Hepatocyte (in vitro differentiated cells): ENCODE data around the gene JRKL. TPM values are rescaled to one million over a fixed set of nuclear protein-coding genes. Genes with fewer than 3 reads are reported as not detected.
"Not testable (repeated sequence)": the region's sequence is repeated elsewhere in the genome, so short reads cannot be mapped to it uniquely, and the experiment has no call there.

ENCODE experiments used
- DNase-seq: peaks from one replicate; pipeline ENCODE4 v3.0.0-alpha.2; 2016; ENCODE audit warnings: low spot score
- H2AFZ ChIP-seq: fragments of 200-600 bp; sonication (generic); 2 replicates; pipeline ENCODE4 v1.6.0; 2016; ENCODE audit warnings: antibody characterized with exemption, mild to moderate bottlenecking
- H3K27ac ChIP-seq: fragments of 200-600 bp; sonication (generic); 2 replicates; pipeline ENCODE4 v1.5.1; 2016; ENCODE audit warnings: mild to moderate bottlenecking
- H3K27me3 ChIP-seq: fragments of 200-600 bp; sonication (generic); 2 replicates; pipeline ENCODE4 v1.6.1; 2016
- H3K36me3 ChIP-seq: fragments of 200-600 bp; sonication (generic); replicated peaks from 2 replicates; pipeline ENCODE4 v1.5.1; 2016; ENCODE audit warnings: low read depth; ENCODE audit not compliant: insufficient read depth
- H3K4me1 ChIP-seq: fragments of 200-600 bp; sonication (generic); 2 replicates; pipeline ENCODE4 v1.5.1; 2016; ENCODE audit warnings: mild to moderate bottlenecking, moderate library complexity; ENCODE audit not compliant: insufficient read depth
- H3K4me2 ChIP-seq: fragments of 200-600 bp; sonication (generic); 2 replicates; pipeline ENCODE4 v1.6.0; 2016
- H3K4me3 ChIP-seq: fragments of 200-600 bp; sonication (generic); 2 replicates; pipeline ENCODE4 v1.5.1; 2016; ENCODE audit warnings: mild to moderate bottlenecking
- H3K79me2 ChIP-seq: fragments of 200-600 bp; sonication (generic); 2 replicates; pipeline ENCODE4 v1.6.0; 2017; ENCODE audit warnings: mild to moderate bottlenecking
- H3K9me2 ChIP-seq: fragments of 200-600 bp; sonication (generic); replicated peaks from 2 replicates; pipeline ENCODE4 v1.6.0; 2017; ENCODE audit warnings: mild to moderate bottlenecking; ENCODE audit not compliant: insufficient read depth
- H3K9me3 ChIP-seq: fragments of 200-600 bp; sonication (generic); 2 replicates; pipeline ENCODE4 v1.5.1; 2016; ENCODE audit warnings: low read depth, mild to moderate bottlenecking
- H4K20me1 ChIP-seq: fragments of 200-600 bp; sonication (generic); 2 replicates; pipeline ENCODE4 v1.6.0; 2016; ENCODE audit warnings: mild to moderate bottlenecking; ENCODE audit not compliant: insufficient read depth, poor library complexity, severe bottlenecking
- EZH2 ChIP-seq: fragments of 200-600 bp; sonication (generic); IDR thresholded peaks from 2 replicates; pipeline ENCODE4 v1.6.1; 2016; ENCODE audit warnings: antibody characterized with exemption, mild to moderate bottlenecking, borderline replicate concordance
- EZH2phosphoT487 ChIP-seq: fragments of 200-600 bp; sonication (generic); IDR thresholded peaks from one replicate; pipeline ENCODE4 v1.6.1; 2018; ENCODE audit warnings: antibody characterized with exemption, mild to moderate bottlenecking, low read depth, moderate library complexity; ENCODE audit not compliant: unreplicated experiment, severe bottlenecking
- WGBS: methylation state at CpG from one replicate; pipeline ENCODE4 v1.1.6; 2016; ENCODE audit warnings: low lambda C conversion rate; ENCODE audit errors: missing lambda C conversion rate; 5-methylcytosine and 5-hydroxymethylcytosine counted together
- polyA plus RNA-seq: library from polyadenylated mRNA; unstranded; fragments of >200 nt; fragmentation: Nextera tagmentation; extraction: Ambion mirVana; gene quantifications from 2 replicates; pipeline ENCODE4 v1.2.1, GENCODE V29; 2016
- total RNA-seq: library from RNA; depleted of rRNA; stranded (reverse); fragments of >200 nt; gene quantifications from 2 replicates; pipeline ENCODE4 v1.2.3, GENCODE V29; 2014
- TF ChIP-seq, protein P1 (sequence below): fragments of 200-600 bp; sonication (generic); IDR thresholded peaks from 2 replicates; pipeline ENCODE4 v1.5.1; 2016; ENCODE audit warnings: antibody characterized with exemption, mild to moderate bottlenecking; ENCODE audit not compliant: poor library complexity

JRKL gene
- total and polyA plus RNA-seq, 2 experiments from 2014 or later = 5.4 to 9.5 TPM

DNA sequence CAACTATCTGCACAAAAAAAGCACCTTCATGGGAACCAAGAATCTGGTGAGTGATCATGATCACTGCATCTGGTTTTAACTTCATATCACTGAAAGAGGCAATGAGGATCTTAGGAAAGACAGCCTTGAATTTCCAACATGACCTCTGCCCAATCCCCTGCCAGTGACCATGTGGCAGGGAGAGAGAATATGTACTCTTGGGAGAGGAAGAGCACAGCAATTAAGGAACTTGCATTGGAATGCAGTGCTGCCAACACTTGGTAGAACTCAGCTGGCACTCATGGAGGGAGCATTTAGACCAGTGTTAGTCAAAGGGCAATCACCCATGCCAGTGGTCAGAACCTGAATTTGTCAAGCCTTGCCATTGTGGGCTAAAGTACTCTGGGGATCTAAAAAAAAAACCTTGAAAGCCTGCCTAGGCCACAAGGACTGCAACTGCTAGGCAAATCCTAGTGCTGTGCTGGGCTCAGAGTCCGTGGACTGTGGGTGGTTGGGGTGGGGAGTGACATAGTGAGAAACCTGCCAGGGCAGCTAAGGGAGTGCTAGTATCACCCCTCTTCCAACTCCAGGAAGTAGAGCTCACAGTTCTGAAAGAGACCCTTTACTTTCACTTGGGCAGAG lies 23.1 kb downstream of the JRKL start:
- Histone ChIP-seq H3K79me2 (no peaks in the 10 kb centered on the region), H3K4me2 (no peak overlapping the region), H3K27me3 (no peaks in the 10 kb centered on the region), H4K20me1 (no peaks in the 10 kb centered on the region), H3K9me3 (no peaks in the 10 kb centered on the region), H3K27ac (no peak overlapping the region), H3K4me1 (no peaks in the 10 kb centered on the region), H3K9me2 (no peaks in the 10 kb centered on the region), H3K4me3 (no peak overlapping the region), H2AFZ (no peak overlapping the region), H3K36me3 (no peaks in the 10 kb centered on the region)
- no peak for DNase-seq
- TF ChIP-seq EZH2phosphoT487 (no peak), EZH2 (no peak)
- TF ChIP-seq, protein P1, sequence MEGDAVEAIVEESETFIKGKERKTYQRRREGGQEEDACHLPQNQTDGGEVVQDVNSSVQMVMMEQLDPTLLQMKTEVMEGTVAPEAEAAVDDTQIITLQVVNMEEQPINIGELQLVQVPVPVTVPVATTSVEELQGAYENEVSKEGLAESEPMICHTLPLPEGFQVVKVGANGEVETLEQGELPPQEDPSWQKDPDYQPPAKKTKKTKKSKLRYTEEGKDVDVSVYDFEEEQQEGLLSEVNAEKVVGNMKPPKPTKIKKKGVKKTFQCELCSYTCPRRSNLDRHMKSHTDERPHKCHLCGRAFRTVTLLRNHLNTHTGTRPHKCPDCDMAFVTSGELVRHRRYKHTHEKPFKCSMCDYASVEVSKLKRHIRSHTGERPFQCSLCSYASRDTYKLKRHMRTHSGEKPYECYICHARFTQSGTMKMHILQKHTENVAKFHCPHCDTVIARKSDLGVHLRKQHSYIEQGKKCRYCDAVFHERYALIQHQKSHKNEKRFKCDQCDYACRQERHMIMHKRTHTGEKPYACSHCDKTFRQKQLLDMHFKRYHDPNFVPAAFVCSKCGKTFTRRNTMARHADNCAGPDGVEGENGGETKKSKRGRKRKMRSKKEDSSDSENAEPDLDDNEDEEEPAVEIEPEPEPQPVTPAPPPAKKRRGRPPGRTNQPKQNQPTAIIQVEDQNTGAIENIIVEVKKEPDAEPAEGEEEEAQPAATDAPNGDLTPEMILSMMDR = no peak
- 95% methylated on average over 1 of the region's 1 CpG for WGBS

DNA sequence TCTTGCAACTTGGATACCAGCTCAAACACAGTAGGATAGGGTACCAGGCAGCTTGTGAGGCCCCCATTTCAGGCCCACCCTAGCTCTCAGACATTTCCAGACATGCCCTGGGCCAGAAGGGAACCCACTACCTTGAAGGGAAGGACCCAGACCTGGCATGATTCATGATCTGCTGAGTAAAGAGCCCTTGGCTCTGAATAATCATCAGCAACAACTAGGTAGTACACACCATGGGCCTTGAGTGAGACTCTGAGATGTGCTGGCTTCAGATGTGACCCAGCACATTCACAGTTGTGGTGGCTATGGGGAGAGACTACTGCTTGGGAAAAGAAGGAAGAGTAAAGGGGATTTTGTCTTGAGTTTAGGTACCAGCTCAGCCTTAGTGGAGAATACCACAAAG lies 23.6 kb downstream of the JRKL start:
- no peak overlapping the region for H2AFZ ChIP-seq
- no peaks in the 10 kb centered on the region for H3K4me1 ChIP-seq
- no peak for TF ChIP-seq EZH2phosphoT487
- TF ChIP-seq, protein P1 = no peak
- no peak for TF ChIP-seq EZH2
- H3K9me3 ChIP-seq = no peaks in the 10 kb centered on the region
- no peaks in the 10 kb centered on the region for H3K36me3 ChIP-seq
- H3K4me2 ChIP-seq = no peak overlapping the region
- no peak overlapping the region for H3K4me3 ChIP-seq
- no peak for DNase-seq
- no peak overlapping the region for H3K27ac ChIP-seq
- no peaks in the 10 kb centered on the region for H3K27me3 ChIP-seq
- H3K9me2 ChIP-seq = no peaks in the 10 kb centered on the region
- H3K79me2 ChIP-seq = no peaks in the 10 kb centered on the region
- H4K20me1 ChIP-seq = no peaks in the 10 kb centered on the region

DNA sequence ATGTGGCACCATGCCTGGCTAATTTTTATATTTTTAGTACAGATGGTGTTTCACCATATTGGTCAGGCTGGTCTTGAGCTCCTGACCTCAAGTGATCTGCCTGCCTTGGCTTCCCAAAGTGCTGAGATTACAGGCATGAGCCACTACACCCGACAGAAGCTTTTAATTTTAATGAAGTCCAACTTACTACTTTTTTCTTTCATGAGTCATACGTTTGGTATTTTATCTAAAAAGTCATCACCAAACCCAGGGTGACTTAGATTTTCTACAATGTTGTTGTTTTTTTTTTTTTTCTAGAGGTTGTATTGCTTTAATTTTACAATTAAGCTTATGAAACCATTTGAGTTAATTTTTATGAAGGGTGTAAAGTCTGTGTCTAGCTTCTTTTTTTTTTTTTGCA lies 34.9 kb downstream of the JRKL start:
- Histone ChIP-seq H3K4me2 (no peak overlapping the region), H3K9me2 (no peaks in the 10 kb centered on the region)
- 43% methylated on average over 2 of the region's 2 CpGs for WGBS

DNA sequence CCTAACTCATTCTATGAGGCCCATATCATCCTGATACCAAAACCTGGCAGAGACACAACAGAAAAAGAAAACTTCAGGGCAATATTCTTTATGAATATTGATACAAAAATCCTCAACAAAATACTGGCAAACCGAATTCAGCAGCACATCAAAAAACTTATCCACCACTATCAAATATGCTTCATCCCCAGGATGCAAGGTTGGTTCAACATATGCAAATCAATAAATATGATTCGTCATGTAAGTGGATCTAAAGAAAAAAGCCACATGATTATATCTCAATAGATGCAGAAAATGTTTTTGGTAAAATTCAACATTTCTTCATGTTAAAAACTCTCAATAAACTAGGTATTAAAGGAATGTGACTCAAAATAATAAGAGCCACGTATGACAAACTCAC lies 40.9 kb downstream of the JRKL start:
- H2AFZ ChIP-seq = no peak overlapping the region
- H3K4me2 ChIP-seq = no peak overlapping the region
- 92% methylated on average over 3 of the region's 3 CpGs for WGBS
- H3K4me3 ChIP-seq = no peak overlapping the region
- no peak overlapping the region for H3K27ac ChIP-seq
- no peaks in the 10 kb centered on the region for H3K9me3 ChIP-seq
- H3K4me1 ChIP-seq = no peaks in the 10 kb centered on the region
- no peaks in the 10 kb centered on the region for H3K27me3 ChIP-seq
- no peaks in the 10 kb centered on the region for H3K79me2 ChIP-seq
- TF ChIP-seq EZH2phosphoT487 (no peak), EZH2 (no peak)
- TF ChIP-seq, protein P1 = no peak
- H3K36me3 ChIP-seq = no peaks in the 10 kb centered on the region
- no peaks in the 10 kb centered on the region for H4K20me1 ChIP-seq
- H3K9me2 ChIP-seq = no peaks in the 10 kb centered on the region
- DNase-seq = no peak

More for the DNA sequence above, 34.9 kb downstream of the JRKL start:
- Histone ChIP-seq H3K27ac (no peak overlapping the region), H4K20me1 (no peaks in the 10 kb centered on the region), H3K9me3 (no peaks in the 10 kb centered on the region), H3K4me3 (no peak overlapping the region), H3K36me3 (no peaks in the 10 kb centered on the region), H3K27me3 (no peaks in the 10 kb centered on the region), H2AFZ (no peak overlapping the region), H3K79me2 (no peaks in the 10 kb centered on the region), H3K4me1 (no peaks in the 10 kb centered on the region)
- no peak for TF ChIP-seq EZH2
- no peak for DNase-seq

DNA sequence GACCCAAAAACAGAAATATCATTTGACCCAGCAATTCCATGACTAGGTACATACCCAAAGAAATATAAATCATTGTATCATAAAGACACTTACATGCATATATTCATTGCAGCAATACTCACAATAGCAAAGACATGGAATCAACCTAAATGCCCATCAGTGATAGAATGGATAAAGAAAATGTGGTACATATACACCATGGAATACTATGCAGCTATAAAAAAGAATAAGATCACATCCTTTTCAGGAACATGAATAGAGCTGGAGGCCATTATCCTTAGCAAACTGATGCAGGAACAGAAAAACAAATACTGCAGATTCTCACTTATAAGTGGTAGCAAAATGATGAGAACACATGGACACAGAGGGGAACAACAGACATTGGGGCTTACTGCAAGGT lies 42.8 kb downstream of the JRKL start:
- not testable (repeated sequence) for H3K36me3 ChIP-seq, H4K20me1 ChIP-seq, H3K9me3 ChIP-seq, H3K27me3 ChIP-seq, H3K79me2 ChIP-seq, H2AFZ ChIP-seq, DNase-seq, H3K9me2 ChIP-seq, H3K4me1 ChIP-seq, H3K27ac ChIP-seq, H3K4me2 ChIP-seq, H3K4me3 ChIP-seq
